ENCODE measurements around the gene MEF2C. TPM values are rescaled to one million over a fixed set of nuclear protein-coding genes. Genes with fewer than 3 reads are reported as not detected.

MEF2C gene
- total and polyA plus RNA-seq, 8 donors, result 3.0 to 48.1 (median 14.6) TPM

GRCh38 chr5:88729084-88729828 is 153.7 kb downstream of the MEF2C start:
- no peak overlapping the region for H3K27ac ChIP-seq
- H3K36me3 ChIP-seq, result peaks cover 0 to 10% (median 5%) of the 10 kb centered on the region in 4 donors
- no peak overlapping the region for H3K4me3 ChIP-seq
- H3K9me3 ChIP-seq, result no peaks in the 10 kb centered on the region
- peaks cover 0 to 23% (median 3%) of the 10 kb centered on the region in 4 donors for H3K4me1 ChIP-seq
- TF ChIP-seq POLR2A (IDR thresholded peaks at IDR 0.05) (no peak), POLR2AphosphoS5 (IDR thresholded peaks at IDR 0.05) (no peak), CTCF (IDR thresholded peaks at IDR 0.05) (peak in 5 of 7 experiments; percentile 57 to 85 (median 72)), EP300 (IDR thresholded peaks at IDR 0.05) (no peak)
- H3K27me3 ChIP-seq, result no peaks in the 10 kb centered on the region
- 57 to 65% (median 61%) methylated on average over 5 of the region's 5 CpGs for WGBS, 5 donors
- peak; percentile 57 to 92 for DNase-seq
- intact Hi-C loops (cut with DNase I; ENCODE audit: low total_unique reads), result no loop called here

- H3K27ac ChIP-seq, result no peak overlapping the region
- peaks cover 0 to 15% (median 8%) of the 10 kb centered on the region in 4 donors for H3K36me3 ChIP-seq
- DNase-seq, result peak in 1 of 2 donors; percentile 44
- no peaks in the 10 kb centered on the region for H3K9me3 ChIP-seq
- peaks cover 0 to 23% (median 3%) of the 10 kb centered on the region in 4 donors for H3K4me1 ChIP-seq
- H3K4me3 ChIP-seq, result no peak overlapping the region
- intact Hi-C loops (cut with DNase I; ENCODE audit: low total_unique reads), result no loop called here
- WGBS, 5 donors, result 32 to 36% (median 34%) methylated on average over 3 of the region's 3 CpGs
- TF ChIP-seq CTCF (IDR thresholded peaks at IDR 0.05) (peak in 3 of 7 experiments; percentile 27 to 62 (median 52)), EP300 (IDR thresholded peaks at IDR 0.05) (no peak)
- H3K27me3 ChIP-seq, result peaks cover 0 to 6% (median 0%) of the 10 kb centered on the region in 3 donors
These were observed 155.2 kb downstream of the MEF2C start for GRCh38 chr5:88727705-88728313.

- intact Hi-C loops (cut with DNase I; ENCODE audit: low total_unique reads), result no loop called here
These were observed 157.5 kb downstream of the MEF2C start for GRCh38 chr5:88725454-88725853.

More at GRCh38 chr5:88725454-88725853, 157.5 kb downstream of the MEF2C start:
- no peak for TF ChIP-seq CTCF (IDR thresholded peaks at IDR 0.05)
- TF ChIP-seq POLR2A (IDR thresholded peaks at IDR 0.05), result no peak
- no peak for TF ChIP-seq EP300 (IDR thresholded peaks at IDR 0.05)
- TF ChIP-seq POLR2AphosphoS5 (IDR thresholded peaks at IDR 0.05), result no peak
- peaks cover 0 to 9% (median 0%) of the 10 kb centered on the region in 3 donors for H3K27me3 ChIP-seq
- DNase-seq, result no peak
- no peak overlapping the region for H3K4me3 ChIP-seq
- no peaks in the 10 kb centered on the region for H3K9me3 ChIP-seq
- H3K27ac ChIP-seq, result no peak overlapping the region
- 50 to 69% (median 59%) methylated on average over 3 of the region's 3 CpGs for WGBS, 5 donors
- H3K36me3 ChIP-seq, result peaks cover 0 to 28% (median 25%) of the 10 kb centered on the region in 4 donors
- H3K4me1 ChIP-seq, result peaks cover 0 to 9% (median 3%) of the 10 kb centered on the region in 4 donors

All from stomach (tissue), 9 donors.